SK-N-SH treated with all-trans-retinoic acid at 6 μM for 48 hours (cell line): ENCODE data around the gene PMEPA1.

Experiments used
- ISL1 ChIP-seq: fragments of 250-450 bp; sonication (Bioruptor Pico); IDR thresholded peaks from 2 replicates; pipeline ENCODE4 v2.1.2; 2022; ENCODE audit warnings: mild to moderate bottlenecking, moderate library complexity
- SNAI2 ChIP-seq: fragments of 250-450 bp; sonication (Bioruptor Pico); IDR thresholded peaks from 2 replicates; pipeline ENCODE4 v1.5.0; 2020; ENCODE audit warnings: mild to moderate bottlenecking, moderate library complexity
- ZFP3 ChIP-seq: fragments of 250-450 bp; sonication (Bioruptor Pico); IDR thresholded peaks from 2 replicates; pipeline ENCODE4 v1.5.0; 2020; ENCODE audit warnings: mild to moderate bottlenecking, moderate library complexity

DNA sequence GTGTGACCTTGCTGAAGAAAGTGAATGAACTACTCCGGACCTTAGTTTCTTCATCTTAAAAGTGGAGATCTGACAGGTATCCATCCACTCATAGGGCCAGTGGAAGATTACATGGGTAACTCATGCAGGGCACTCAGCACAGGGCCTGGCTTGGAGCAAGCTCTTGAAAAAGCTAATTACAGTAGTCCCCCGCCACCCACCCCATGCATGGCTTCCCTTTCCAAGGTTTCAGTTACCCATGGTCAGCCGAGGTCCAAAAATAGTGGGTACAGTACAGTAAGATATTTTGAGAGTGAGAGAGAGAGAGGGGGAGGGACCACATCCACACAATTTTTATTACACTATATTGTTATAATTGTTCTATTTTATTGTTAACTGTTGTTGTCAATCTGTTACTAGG lies 7.1 kb upstream of the PMEPA1 start:
- TF ChIP-seq ISL1 (CRISPR knock-in tag), result no peak
- TF ChIP-seq SNAI2, result no peak
- no peak for TF ChIP-seq ZFP3
